Right kidney (tissue), 1 donor: ENCODE measurements around the gene WNT9B.

ENCODE experiments used
- DNase-seq: peaks from one replicate; pipeline ENCODE4 v3.0.0-alpha.2; 2016

Gene WNT9B

DNA sequence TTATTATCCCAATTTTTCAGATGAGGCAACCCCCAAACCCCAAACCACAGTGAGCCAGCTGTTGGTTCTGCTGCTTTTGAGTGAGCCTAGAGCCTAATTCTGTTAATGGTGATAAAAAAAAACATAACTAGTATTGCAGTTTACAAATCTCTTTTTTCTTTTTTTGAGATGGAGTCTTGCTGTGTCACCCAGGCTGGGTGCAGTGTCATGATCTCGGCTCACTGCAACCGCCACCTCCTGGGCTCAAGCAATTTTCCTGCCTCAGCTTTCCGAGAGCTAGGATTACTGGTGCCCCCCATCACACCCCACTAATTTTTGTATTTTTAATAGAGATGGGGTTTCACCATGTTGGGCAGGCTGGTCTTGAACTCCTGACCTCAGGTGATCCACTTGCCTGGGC, 3.1 kb downstream of the WNT9B start:
- DNase-seq: no peak

DNA sequence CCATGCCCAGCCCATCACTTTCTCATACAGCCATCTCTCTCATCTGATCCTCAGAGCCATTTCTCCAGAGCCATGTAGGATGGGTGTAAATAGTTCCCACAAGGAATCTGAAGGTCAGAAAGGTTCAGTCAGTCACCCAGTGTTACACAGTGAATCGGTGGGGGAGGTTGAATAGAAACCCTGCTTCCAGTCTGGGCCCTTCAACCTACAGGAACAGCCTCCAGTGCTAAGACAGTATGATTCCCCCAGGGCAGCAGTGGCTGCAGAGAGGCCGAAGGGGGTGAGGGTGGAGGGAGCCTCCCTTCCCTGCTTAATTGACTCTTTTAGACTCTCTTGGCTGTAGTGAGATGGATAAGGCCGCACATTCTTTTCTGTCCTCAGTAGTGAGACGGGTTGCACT, 3.6 kb downstream of the WNT9B start:
- no peak for DNase-seq

DNA sequence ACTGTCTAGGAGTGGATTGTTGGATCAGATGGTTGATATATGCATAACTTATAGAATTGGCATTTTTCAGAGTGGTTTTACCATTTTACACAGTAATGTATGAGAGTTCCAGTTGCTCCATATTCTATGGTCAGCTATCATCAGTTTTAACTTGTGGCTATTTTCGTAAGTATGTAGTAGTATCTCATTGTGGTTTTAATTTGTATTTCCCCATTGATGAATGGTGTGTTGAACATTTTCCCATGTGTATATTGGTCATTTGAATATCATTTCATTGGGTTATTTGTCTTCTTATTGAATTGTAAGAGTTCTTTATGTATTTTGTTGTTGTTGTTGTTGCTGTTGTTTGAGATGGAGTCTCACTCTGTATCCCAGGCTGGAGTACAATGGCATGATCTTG, 6.2 kb downstream of the WNT9B start:
- DNase-seq: no peak

DNA sequence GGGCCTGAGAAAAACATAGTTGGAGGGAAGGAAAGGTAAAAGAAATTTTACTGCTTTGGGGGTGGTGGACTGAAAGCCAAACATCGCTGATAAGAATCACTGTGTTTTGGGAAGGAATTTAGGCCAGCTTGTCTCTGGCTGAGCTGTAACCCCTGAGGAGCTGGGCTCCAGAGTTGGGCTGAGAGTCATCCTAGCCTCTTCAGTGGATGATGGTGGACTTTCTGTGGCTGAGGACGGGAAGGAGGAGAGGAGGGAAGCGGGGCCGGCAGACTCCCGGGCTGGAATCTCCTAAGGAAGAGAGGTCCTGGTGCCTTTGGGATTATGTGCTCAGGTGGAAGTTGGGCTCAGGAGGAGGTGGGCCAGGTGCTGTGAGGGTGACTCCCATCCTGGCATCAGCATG, 8.6 kb downstream of the WNT9B start:
- no peak for DNase-seq

DNA sequence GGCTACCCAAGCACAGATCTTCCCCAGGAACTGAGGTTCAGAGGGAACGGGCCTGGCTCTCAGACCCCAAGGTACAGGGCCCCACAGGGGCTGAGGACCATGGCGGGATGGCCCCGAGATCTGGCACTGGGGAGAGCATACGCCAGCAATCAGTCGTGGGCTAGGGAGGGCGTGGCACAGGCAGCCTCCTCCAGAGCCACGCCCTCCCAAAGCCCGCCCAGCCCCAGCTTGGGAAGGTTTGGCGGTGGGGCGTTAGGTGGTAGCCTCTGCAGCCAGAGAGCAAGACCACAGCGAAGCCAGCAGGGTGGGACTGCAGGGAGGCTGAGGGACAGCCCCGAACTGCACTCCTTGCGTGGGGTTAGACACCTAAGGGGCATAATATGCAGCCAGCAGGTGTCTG, 11.6 kb downstream of the WNT9B start:
- DNase-seq: no peak

DNA sequence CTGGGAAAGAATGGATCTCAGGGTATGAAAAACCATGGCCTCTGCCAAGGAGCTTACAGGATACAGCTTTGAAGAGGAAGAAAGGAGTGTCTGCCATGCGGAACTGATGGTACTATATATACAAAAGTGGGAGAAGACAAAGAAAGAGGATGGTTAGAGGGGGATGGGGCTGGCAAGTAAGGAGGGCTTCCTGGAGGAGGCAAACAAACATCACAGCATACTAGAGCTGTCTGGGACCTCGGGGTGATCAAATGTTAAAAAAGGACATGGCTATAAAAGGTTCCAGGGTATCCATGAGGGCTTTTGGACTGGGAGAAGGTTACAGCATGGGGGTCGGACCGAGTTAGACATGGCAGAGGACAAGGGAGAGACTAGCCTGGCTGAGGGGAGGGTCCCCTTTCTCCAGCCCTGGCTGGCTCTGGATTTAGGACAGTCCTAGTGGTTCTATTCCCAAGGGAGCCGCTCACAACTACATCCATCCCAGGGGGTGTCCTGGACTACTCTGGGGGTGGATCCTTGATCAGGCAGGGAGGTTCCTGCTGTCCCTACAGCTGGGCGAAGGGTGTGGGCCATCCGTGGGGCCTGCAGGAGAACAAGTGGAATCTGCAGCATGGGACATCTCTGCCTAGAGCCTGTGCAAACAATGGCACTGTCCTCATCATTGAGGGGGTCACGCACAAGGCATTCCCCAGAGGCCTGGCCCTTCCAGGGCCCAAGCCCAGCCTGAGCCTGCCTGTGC, 12.2 kb downstream of the WNT9B start:
- no peak for DNase-seq

DNA sequence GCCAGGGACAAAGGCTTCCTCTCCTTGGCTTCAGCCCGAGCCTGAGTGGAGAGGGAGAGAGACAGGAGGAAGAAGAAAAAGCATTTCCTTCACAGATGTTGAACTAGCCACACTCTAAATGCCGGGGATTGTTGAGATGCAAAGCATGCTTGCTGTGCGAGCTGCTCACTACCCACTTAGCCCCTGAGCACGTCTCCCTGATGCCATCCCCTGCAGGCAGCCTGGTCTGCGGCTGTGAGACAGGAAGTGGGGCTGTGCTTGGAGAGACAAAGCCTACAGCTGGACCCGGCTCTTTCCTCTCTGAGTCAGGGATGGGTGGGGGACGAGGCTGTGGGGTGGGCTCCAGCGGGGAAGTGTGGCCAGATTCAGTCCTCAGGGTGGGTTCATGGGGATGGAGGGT, 13.7 kb downstream of the WNT9B start:
- no peak for DNase-seq

DNA sequence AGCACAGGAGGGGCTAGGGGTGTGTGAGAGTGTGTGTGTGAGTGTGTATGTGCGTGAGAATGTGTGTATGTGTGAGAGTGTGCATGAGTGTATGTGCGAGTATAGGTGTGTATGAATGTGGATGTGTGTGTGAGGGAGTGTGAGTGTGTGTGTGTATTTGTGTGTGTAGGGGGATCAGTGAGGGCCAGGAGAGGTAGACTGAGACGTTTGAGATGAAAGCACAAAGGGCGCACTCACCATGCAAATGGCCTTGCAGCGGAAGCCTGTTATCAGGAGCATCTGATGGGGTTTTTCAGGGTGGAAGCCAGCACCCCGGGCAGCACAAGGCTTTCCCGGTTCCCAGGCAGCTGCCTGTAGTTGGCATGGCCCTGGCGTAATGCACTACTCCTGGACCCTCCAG, 14.9 kb downstream of the WNT9B start:
- DNase-seq: no peak

DNA sequence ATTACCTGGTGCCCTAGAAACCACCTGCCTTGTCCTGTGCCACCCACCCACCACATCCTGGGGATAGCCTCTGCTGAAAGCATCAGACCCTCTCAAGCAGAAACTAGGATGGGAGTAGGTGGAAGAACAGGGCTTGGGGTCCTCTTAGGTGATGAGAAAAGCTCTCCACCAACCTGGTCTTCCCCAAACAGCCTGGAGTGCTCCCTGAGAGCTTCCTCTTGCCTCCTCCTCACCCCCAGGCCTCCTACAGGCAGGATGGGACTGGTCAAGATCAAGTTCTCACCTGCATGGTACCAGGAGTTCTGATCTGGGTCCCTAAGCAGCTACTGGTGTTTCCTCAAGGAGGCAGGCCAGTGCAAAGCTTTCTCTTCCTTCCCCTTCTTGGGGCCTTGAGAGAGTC, 15.4 kb downstream of the WNT9B start:
- no peak for DNase-seq

DNA sequence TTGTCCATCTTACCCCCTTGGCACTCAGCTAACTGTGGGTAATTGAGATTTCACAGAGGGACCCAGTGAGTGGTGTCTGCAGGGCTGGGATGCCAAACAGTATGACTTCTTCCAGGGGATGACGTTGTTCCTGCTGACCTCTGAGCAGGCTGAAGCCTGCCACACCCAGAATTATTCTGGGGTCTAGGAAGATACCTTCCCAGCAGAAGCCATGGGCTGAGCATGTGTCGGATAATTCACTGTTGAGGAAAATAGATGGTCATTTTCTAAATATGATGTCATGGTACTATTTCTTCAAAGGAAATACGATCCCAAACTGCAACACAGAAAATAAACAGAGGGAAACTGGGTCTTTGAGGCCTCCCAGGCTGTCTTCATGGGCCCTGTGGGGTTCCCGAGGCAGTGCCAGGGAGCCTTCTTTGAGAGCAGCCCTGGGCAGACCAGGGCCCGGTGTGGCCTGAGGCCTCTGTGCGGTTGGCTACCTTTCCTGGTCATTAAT, 17.4 kb downstream of the WNT9B start:
- no peak for DNase-seq

DNA sequence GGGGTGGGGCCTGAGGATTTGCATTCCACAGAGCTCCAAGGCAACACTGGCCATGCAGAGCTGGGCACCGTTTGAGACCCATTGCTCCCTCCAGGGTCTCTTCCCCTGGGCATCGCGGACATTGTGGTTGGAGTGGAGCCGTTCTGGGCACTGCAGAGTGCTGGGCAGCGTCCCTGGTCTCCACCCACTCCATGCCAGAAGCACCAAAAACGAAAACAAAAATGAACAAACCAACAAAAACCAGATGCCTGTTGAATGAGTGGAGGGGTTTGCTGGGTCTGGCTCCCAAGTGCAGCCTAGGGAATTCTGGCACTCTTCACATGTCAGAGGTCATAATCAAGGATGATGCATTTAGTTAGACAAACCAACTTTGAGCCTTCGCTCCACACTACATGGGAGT, 17.9 kb downstream of the WNT9B start:
- DNase-seq: no peak

DNA sequence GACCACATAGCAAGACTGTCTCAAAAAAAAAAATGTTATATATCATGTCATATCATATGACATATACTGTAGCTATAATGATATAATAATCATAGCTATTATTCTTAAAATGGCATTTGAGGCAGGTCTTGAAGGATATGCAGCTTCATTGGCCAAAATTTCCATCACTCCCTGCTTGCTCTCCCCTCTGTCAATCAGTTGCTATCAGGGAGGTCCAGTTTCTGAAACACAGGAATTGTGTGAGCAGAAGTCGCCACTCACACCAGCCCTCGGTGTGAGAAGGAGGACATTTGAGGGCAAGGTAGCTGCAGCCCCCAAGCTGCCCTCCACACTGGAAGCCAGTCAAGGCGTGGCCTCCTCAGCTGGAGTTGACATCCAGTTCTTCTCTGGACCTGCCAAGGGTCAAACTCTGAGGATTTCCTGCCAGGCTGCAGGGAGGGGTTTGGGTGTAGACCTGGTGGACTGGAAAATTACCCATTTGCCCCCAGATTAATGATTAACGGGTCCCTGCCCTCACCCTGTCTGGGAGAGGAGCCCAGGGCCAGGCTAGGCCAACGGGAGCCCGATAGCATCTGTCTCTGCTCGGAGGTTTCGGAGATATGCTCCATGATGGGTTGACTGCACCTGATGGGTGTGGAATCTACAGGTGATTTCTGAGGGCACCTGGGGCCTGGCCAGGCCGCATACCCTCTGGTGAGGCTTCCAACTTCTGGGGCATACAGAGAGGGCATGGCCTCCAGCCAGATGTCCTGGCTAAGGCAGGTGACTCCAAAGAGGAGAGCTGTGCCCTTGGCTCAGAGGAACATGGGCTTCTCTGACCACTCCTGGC, 18.8 kb downstream of the WNT9B start:
- DNase-seq: no peak

DNA sequence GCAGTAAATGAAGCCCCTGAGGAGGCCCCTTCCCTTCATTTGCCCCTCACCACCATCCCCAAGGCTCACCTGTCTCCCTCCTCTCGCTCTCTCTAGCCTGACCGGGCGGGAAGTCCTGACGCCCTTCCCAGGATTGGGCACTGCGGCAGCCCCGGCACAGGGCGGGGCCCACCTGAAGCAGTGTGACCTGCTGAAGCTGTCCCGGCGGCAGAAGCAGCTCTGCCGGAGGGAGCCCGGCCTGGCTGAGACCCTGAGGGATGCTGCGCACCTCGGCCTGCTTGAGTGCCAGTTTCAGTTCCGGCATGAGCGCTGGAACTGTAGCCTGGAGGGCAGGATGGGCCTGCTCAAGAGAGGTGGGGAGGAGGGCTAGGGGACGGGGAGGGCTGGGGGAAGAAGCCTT, 21.0 kb downstream of the WNT9B start:
- no peak for DNase-seq

DNA sequence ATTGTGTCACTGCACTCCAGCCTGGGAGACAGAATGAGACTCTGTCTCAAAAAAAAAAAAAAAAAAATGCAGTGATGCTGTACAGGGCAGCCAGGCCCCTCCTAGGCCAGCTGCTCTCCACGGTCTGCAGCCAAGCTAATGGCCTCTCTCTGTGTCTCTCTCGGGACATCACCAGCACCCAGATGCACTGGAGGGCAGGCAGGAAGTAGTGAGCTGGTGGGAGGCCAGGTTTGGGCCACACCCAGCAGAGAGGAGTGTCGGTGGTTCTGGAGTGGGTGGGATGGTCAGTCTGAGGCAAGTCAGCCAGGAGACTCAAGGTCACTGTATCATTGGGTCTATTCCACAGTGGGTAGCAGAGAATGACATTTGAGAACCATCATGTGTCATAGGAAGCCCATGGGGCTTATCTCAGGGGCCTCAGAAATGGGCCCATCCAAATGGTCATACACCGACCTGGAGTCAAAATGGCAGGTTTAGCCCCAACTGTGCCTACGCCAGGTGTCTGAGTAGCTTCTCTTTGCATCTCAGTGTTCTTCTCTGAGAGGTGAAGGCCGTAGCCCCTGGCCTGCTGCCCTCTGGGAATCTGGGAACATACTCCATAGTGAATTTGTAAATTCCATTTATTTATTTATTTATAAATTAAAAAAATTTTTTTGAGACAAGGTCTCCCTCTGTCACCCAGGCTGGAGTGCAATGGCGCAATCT, 22.7 kb downstream of the WNT9B start:
- DNase-seq: no peak

DNA sequence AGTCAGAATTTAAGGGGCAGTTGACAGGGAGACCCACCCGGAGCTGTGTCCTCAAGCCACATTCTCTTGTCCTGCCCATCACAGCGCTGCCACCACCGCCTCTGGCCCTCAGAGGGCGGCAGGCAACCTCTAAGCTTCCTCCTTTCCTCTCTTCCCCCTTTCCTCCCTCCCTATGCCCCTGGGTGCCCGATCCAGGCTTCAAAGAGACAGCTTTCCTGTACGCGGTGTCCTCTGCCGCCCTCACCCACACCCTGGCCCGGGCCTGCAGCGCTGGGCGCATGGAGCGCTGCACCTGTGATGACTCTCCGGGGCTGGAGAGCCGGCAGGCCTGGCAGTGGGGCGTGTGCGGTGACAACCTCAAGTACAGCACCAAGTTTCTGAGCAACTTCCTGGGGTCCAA, 23.5 kb downstream of the WNT9B start:
- DNase-seq: no peak

DNA sequence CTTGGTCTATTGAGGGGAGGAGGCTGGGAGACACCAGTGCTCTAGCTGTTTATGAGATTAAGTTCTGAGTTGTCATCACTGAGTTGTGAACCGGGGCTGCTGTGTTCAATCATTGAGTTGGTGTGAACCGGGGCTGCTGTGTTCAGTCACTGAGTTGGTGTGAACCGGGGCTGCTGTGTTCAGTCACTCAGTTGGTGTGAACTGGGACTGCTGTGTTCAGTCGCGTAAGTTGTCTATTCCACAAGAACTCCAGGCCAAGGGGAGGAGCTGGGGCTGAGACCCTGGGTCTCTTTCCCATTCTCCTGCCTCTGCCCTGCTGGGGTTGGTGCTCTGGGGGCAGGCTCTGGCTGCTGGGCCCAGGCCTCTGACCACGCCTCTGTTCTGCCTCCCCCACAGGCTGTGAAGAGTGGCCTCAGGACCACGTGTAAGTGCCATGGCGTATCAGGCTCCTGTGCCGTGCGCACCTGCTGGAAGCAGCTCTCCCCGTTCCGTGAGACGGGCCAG, 24.5 kb downstream of the WNT9B start:
- no peak for DNase-seq

DNA sequence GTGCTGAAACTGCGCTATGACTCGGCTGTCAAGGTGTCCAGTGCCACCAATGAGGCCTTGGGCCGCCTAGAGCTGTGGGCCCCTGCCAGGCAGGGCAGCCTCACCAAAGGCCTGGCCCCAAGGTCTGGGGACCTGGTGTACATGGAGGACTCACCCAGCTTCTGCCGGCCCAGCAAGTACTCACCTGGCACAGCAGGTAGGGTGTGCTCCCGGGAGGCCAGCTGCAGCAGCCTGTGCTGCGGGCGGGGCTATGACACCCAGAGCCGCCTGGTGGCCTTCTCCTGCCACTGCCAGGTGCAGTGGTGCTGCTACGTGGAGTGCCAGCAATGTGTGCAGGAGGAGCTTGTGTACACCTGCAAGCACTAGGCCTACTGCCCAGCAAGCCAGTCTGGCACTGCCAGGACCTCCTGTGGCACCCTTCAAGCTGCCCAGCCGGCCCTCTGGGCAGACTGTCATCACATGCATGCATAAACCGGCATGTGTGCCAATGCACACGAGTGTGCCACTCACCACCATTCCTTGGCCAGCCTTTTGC, 25.0 kb downstream of the WNT9B start:
- no peak for DNase-seq

DNA sequence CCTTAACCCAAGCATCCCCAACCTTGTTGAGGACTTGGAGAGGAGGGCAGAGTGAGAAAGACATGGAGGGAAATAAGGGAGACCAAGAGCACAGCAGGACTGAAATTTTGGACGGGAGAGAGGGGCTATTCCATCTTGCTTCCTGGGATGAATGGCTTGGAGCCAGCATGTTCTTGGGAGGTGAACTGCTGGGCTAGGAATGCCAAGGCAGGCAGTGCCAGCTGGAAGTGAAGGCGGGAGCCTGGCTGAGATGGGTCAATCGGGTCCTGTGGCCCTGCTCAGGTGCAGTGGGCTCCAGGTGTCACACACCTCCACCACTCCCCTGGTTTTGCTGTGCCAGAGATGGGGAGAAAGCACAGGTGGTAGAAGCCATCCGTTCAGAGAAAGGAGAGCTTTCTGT, 25.5 kb downstream of the WNT9B start:
- no peak for DNase-seq

DNA sequence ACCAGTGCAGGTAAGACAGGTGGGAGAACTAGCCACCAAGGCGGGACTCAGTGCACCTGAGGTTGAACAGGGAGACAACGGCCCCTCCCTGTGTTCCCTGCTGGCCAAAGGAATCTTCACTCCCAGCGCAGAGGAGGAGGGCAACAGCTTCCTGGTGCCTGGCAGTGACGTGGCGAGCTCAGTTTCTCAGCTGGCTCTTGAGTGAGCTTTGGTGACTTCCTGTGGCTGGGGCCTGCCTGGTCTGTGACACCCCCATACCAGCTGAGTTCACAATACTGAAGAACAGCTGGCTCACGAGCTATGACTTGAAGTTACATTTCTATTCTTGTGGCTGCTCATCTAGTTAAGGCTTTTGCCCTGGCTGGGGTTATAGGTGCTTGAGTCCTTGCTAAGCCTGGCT, 26.1 kb downstream of the WNT9B start:
- no peak for DNase-seq

DNA sequence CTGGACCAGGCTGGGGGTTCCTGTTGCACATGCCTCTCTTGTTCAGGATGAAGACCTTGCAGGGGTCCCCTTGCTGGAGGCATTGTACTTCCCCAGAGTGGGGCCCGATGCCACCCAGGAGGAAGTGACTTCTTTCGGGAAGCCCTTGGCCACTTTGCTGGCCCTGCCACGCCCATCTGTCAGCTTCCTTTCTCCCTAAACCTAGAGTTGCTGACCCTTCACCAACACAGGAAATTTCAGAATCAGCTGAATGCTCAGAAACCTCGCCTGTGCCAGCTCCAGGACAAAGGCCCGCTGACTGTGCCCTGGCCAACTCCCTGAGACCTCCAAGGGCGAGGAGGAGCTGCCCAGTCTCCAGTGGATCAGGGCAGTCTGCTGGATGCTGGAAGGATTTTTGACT, 26.7 kb downstream of the WNT9B start:
- DNase-seq: no peak

DNA sequence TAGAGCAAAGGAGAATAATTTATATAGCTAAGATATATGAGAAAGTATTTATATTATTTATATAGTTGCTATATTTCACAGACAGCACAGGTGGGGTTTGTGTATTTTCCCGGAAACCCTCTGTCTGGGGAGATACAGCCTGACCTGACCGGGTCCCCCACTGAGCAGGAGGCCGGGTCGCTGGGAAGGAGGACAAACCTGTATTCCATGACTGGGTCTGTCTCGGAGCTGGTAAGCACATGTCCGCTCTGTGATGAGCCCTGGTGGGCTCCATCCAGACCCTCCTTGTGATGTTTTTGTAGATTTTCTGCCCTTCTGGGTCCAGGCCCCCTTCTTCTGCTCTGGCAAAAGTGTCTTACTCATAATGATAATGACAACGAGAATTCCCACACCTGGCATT, 27.7 kb downstream of the WNT9B start:
- no peak for DNase-seq

DNA sequence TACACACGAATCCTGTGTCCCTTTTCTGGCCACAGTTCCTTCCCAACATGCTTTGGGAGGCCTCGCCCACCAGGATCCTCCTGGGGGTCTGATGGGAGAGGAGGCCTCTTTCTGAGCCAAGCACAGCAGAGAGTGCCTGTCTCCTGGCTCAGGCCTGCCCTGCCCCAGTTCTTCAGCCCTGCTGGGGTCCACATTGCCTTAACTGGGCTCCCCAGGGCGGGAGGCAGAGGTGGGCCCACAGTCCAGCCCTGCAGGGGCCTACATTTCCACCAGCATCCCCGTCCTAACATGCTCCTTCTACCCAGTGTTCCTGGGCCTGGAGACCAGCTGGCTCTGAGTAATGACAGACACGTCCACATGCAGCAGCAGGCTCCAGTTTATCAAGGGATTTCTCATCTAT, 29.6 kb downstream of the WNT9B start:
- no peak for DNase-seq

DNA sequence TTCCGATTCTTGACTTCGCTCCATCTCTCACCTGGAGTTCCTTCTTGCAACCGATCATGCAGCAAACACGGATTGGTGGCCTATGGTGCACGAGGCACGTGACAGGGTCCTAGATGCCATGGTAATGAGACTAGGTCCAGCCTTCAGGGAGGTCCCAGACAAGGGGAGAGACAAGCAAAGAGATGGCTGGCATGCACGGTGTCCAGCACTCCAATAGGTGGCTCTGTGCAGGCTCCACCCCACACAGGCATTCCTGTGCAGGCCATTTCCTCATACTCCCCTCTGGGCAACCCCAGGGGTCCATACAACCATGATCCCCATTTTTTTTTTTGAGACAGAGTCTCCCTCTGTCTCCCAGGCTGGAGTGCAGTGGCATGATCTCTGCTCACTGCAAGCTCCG, 31.3 kb downstream of the WNT9B start:
- no peak for DNase-seq
